CD4-positive, alpha-beta T cell (primary cell): ENCODE data around the gene RTN4IP1. TPM values are rescaled to one million over a fixed set of nuclear protein-coding genes. Genes with fewer than 3 reads are reported as not detected.

Experiments
- ATAC-seq: fragments of 200-7000 bp; cut with Tn5 transposase; one replicate; pipeline ENCODE4 v1.10.0; 2022; ENCODE audit warnings: mild to moderate bottlenecking; ENCODE audit not compliant: poor library complexity
- CTCF ChIA-PET: fragments of 350-600 bp; sonication (Branson Sonifier 250); formaldehyde crosslinking; loops from one replicate; lab custom pipeline; 2021; ENCODE audit warnings: antibody characterized with exemption, inconsistent platforms; lab: Charles Lee
- POLR2A ChIA-PET: fragments of 350-600 bp; sonication (Branson Sonifier 250); formaldehyde crosslinking; loops from one replicate; lab custom pipeline; 2021; ENCODE audit warnings: antibody characterized with exemption, inconsistent platforms; lab: Charles Lee
- DNase-seq, 14 experiments: peaks; one replicate each; pipeline ENCODE4 v3.0.0-alpha.2; 2013 to 2020; ENCODE audit warnings: mixed read lengths in 2 of 14
- H3K27ac ChIP-seq, 2 donors: one replicate each; pipeline versions ENCODE4 v1.5.1 to v1.7.0; 2013; ENCODE audit warnings: low read length in 2 of 2, low read depth in 1 of 2, mild to moderate bottlenecking in 1 of 2
- H3K27me3 ChIP-seq, 2 experiments: 1 replicate in 1 of 2; 2 replicates in 1 of 2; pipeline versions ENCODE4 v1.6.1 to v1.7.0; 2013; ENCODE audit warnings: low read length in 2 of 2, control low read depth in 1 of 2, mild to moderate bottlenecking in 1 of 2, moderate library complexity in 1 of 2; ENCODE audit not compliant: insufficient read depth in 2 of 2, control insufficient read depth in 1 of 2
- H3K36me3 ChIP-seq: one replicate; pipeline ENCODE4 v1.6.1; 2013; ENCODE audit warnings: low read length, control low read depth; ENCODE audit not compliant: insufficient read depth
- H3K4me1 ChIP-seq: one replicate; pipeline ENCODE4 v1.6.1; 2013; ENCODE audit warnings: low read length, control low read depth; ENCODE audit not compliant: insufficient read depth
- H3K4me3 ChIP-seq: one replicate; pipeline ENCODE4 v1.5.1; 2013; ENCODE audit warnings: mild to moderate bottlenecking, low read length, moderate library complexity
- H3K9me3 ChIP-seq, 2 experiments: 1 replicate in 1 of 2; 2 replicates in 1 of 2; pipeline versions ENCODE4 v1.6.1 to v1.7.0; 2013; ENCODE audit warnings: low read length in 2 of 2, mild to moderate bottlenecking in 2 of 2, control low read depth in 1 of 2, moderate library complexity in 1 of 2; ENCODE audit not compliant: control insufficient read depth in 1 of 2, insufficient read depth in 1 of 2
- H3K27ac Mint-ChIP-seq: one replicate; pipeline ENCODE4 v1.8.0; 2020; ENCODE audit warnings: mixed read lengths
- H3K27me3 Mint-ChIP-seq: one replicate; pipeline ENCODE4 v1.8.0; 2021; ENCODE audit warnings: mixed read lengths
- H3K36me3 Mint-ChIP-seq: one replicate; pipeline ENCODE4 v1.8.0; 2021; ENCODE audit warnings: low read depth, mixed read lengths
- H3K4me1 Mint-ChIP-seq: one replicate; pipeline ENCODE4 v1.8.0; 2021; ENCODE audit warnings: low read depth, mixed read lengths
- H3K4me3 Mint-ChIP-seq: one replicate; pipeline ENCODE4 v1.8.0; 2020; ENCODE audit warnings: mild to moderate bottlenecking, mixed read lengths
- H3K9me3 Mint-ChIP-seq: one replicate; pipeline ENCODE4 v1.8.0; 2020; ENCODE audit warnings: mixed read lengths
- CTCF ChIP-seq: fragments of 200-600 bp; IDR thresholded peaks from one replicate; pipeline ENCODE4 v1.8.0; 2022; ENCODE audit warnings: antibody characterized with exemption, mild to moderate bottlenecking
- intact Hi-C, 2 experiments: fragments of 100-400 bp; cut with DNase I in 1 of 2; cut with micrococcal nuclease in 1 of 2; formaldehyde crosslinking; loops; one replicate each; pipeline versions ENCODE4 v1.15.1 to v1.9.0; 2023 to 2025; cut with DNase I, micrococcal nuclease
- total RNA-seq, 174 experiments: library from RNA in 2 of 174; stranded (reverse) in 2 of 174; gene quantifications; one replicate each; pipeline ENCODE4 v1.2.3 and lab custom pipeline; 2021 to 2026

Gene RTN4IP1
- total RNA-seq, 2 experiments from 2014 or later = 2.4 to 2.5 TPM

- Mint-ChIP-seq H3K4me3 (no peak overlapping the region), H3K9me3 (no peaks in the 10 kb centered on the region), H3K27ac (no peak overlapping the region), H3K4me1 (no peaks in the 10 kb centered on the region), H3K36me3 (peaks cover 74% of the 10 kb centered on the region), H3K27me3 (no peaks in the 10 kb centered on the region)
- CTCF ChIA-PET = no interaction called here
- intact Hi-C loops = no loop called here
- no peak for TF ChIP-seq CTCF
- H3K4me1 ChIP-seq = no peaks in the 10 kb centered on the region
- no peaks in the 10 kb centered on the region for H3K9me3 ChIP-seq
- ATAC-seq (no peak), DNase-seq (no peak)
- no peak overlapping the region for H3K27ac ChIP-seq
- no peaks in the 10 kb centered on the region for H3K27me3 ChIP-seq
- POLR2A ChIA-PET = no interaction called here
- H3K4me3 ChIP-seq = no peak overlapping the region
- peaks cover 22% of the 10 kb centered on the region for H3K36me3 ChIP-seq
Observed at GRCh38 chr6:106586815-106587415, 42.4 kb downstream of the RTN4IP1 start.

DNA sequence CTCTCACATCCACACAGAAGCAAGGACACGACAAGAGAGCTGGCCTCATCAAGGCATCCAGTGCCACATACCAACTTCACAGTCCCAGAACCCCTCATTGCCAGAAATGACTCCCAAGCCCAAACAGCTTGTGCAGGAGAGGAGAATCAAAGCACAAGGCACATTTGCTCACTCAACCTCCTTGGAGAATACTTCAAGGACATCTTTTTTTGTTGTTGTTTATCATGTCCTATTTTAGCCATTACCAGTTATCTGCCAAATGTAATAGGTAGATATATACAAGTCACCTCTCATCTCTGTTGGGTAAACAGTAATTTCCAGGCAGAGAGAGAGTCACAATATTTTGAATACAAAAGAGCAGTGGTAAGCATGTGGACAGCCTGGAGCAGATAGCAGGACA, 47.8 kb downstream of the RTN4IP1 start:
- DNase-seq = no peak
- no peak overlapping the region for H3K4me3 ChIP-seq
- Mint-ChIP-seq H3K9me3 (no peaks in the 10 kb centered on the region), H3K4me3 (no peak overlapping the region), H3K4me1 (no peaks in the 10 kb centered on the region), H3K27me3 (no peaks in the 10 kb centered on the region), H3K36me3 (peaks cover 77% of the 10 kb centered on the region), H3K27ac (no peak overlapping the region)
- POLR2A ChIA-PET = no interaction called here
- H3K4me1 ChIP-seq = no peaks in the 10 kb centered on the region
- ATAC-seq = no peak
- CTCF ChIA-PET = no interaction called here
- intact Hi-C loops = no loop called here
- peaks cover 17% of the 10 kb centered on the region for H3K36me3 ChIP-seq
- no peaks in the 10 kb centered on the region for H3K27me3 ChIP-seq
- no peaks in the 10 kb centered on the region for H3K9me3 ChIP-seq
- TF ChIP-seq CTCF = no peak
- H3K27ac ChIP-seq = no peak overlapping the region

GRCh38 chr6:106579281-106579680, 50.0 kb downstream of the RTN4IP1 start:
- ChIA-PET CTCF (interaction anchor here (0.7 kb wide), 1 partner anchor 102 kb away, joined by 3 read pairs; no protein-coding TSS in a partner anchor), POLR2A (no interaction called here)
- H3K27ac ChIP-seq = no peak overlapping the region
- H3K4me1 Mint-ChIP-seq = no peaks in the 10 kb centered on the region
- H3K9me3 ChIP-seq = no peaks in the 10 kb centered on the region
- no peaks in the 10 kb centered on the region for H3K4me1 ChIP-seq
- TF ChIP-seq CTCF = no peak
- H3K9me3 Mint-ChIP-seq = no peaks in the 10 kb centered on the region
- H3K27me3 ChIP-seq = no peaks in the 10 kb centered on the region
- no peak for ATAC-seq
- peaks cover 65% of the 10 kb centered on the region for H3K36me3 Mint-ChIP-seq
- H3K4me3 ChIP-seq = no peak overlapping the region
- H3K4me3 Mint-ChIP-seq = no peak overlapping the region
- H3K27ac Mint-ChIP-seq = no peak overlapping the region
- peaks cover 16% of the 10 kb centered on the region for H3K36me3 ChIP-seq
- intact Hi-C loops = no loop called here
- no peak for DNase-seq
- H3K27me3 Mint-ChIP-seq = no peaks in the 10 kb centered on the region
